NOMO-1 treated with DMSO at 0.1 percent for 48 hours (cell line): ENCODE measurements around the gene DNAH5.
"Not testable (repeated sequence)": the region's sequence is repeated elsewhere in the genome, so short reads cannot be mapped to it uniquely, and the experiment has no call there.

Experiments
- DNase-seq: peaks from one replicate; lab custom pipeline; 2025; ENCODE audit not compliant: unreplicated experiment; lab: John Stamatoyannopoulos, UW

DNAH5 gene, protein sequence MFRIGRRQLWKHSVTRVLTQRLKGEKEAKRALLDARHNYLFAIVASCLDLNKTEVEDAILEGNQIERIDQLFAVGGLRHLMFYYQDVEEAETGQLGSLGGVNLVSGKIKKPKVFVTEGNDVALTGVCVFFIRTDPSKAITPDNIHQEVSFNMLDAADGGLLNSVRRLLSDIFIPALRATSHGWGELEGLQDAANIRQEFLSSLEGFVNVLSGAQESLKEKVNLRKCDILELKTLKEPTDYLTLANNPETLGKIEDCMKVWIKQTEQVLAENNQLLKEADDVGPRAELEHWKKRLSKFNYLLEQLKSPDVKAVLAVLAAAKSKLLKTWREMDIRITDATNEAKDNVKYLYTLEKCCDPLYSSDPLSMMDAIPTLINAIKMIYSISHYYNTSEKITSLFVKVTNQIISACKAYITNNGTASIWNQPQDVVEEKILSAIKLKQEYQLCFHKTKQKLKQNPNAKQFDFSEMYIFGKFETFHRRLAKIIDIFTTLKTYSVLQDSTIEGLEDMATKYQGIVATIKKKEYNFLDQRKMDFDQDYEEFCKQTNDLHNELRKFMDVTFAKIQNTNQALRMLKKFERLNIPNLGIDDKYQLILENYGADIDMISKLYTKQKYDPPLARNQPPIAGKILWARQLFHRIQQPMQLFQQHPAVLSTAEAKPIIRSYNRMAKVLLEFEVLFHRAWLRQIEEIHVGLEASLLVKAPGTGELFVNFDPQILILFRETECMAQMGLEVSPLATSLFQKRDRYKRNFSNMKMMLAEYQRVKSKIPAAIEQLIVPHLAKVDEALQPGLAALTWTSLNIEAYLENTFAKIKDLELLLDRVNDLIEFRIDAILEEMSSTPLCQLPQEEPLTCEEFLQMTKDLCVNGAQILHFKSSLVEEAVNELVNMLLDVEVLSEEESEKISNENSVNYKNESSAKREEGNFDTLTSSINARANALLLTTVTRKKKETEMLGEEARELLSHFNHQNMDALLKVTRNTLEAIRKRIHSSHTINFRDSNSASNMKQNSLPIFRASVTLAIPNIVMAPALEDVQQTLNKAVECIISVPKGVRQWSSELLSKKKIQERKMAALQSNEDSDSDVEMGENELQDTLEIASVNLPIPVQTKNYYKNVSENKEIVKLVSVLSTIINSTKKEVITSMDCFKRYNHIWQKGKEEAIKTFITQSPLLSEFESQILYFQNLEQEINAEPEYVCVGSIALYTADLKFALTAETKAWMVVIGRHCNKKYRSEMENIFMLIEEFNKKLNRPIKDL (N-terminal part only)

DNA sequence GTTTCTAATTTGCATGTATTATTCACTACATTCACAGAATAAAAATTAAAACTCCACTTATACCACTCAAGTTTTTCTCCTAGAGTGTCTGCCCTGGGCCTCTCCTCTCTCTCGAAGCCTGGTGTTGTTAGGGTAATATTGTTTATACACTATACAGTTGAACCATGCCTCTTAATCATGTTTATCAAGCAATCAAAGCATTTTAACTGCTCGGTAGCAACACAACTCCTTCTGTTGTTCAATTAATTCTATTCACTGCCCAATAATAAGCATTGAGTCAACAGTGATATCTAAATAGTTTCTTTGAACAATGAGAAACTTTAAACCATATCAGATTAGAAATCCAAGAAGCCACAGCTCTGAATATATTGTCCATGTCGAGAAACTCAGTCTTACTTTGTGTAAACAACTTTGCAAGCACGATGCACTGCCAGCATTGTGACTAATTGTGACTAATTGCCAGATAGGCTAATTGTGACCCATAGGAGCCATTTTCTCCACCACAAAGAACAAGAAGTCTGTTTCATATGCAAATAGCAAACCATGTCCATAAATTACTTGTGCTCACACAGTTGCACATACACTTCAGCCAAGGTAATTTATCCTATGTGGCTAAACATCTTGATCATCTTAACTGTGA, at the start of gene DNAH5:
DNAH5 (minus strand) TSS at position 129 of the 640 bp plus-strand sequence. CDS start 250 bp downstream, outside the sequence.
- no peak for DNase-seq

DNA sequence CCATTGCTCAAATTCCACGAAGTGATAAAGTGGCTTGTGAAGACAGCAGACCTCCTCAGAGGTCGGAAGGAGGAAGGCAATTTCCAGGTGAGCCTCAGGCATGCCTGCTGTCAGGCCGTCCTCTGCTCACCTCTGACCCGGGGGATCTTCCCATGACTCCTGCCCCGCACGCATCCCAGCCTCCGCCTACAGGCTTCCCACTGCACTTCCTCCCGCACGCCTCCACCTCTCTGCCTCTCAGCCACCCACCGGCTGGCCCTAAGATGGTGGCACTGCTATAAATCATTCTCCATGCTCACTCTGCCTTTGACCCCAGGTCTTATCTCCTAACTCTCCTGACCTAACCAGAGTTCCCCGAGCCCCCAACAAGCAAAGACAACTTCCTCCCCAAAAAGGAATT, 49.4 kb upstream of the DNAH5 start:
- no peak for DNase-seq

DNA sequence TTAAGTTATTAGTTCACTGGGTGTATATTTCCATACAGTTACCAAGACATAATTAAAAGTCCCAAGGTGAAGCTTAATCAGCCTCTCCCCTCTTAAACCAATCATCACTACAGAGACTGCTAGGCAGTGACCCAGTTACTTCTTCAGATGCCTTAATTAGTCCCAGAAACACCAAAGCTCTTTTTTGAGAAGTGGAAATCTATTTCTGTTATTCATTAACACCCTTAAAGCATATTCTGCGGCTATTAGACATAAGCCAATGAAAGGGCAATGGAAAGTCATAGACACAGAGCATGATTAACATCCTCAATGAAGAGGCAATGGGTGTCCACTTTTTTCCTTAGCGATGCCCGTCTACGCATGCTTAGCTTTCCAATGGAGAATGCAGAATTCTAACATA, 48.3 kb upstream of the DNAH5 start:
- no peak for DNase-seq

DNA sequence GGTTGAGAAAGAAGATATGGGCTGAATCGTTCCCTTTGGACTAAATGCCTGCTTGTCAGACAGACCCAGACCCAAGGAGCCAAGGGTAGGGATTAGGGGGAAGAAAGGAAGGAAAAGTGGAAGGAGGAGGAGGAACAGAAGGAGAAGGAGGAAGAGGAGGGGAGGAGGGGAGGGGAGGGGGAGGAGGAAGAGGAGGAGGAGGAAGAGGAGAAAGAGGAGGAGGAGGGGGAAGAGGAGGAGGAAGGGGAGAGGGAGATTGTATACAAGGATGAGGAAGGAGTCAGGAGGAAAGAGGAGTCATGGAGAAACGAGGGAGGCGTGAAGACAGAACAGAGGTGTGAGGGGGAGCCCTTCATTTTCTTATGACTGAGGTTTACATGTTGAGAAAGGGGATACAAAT, 46.9 kb upstream of the DNAH5 start:
- no peak for DNase-seq

DNA sequence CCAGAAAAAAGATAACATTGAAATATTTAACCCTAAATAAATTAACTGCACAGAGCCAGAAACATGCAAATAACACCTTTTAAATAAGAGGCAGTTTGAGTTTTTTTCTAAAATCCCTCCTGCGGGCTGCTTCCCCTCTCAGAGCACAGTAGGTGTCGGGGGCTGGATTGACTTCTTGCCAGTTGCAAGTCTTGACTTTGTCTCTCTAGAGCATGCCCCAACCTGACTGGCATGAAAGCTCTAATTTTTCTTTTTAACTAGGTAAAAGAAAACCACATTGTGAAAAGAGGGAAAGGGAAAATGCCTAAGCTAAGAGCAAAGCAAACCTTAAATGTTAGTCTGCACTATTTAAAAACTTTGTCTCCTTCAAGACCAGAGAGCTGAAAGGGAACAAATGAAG, 46.4 kb upstream of the DNAH5 start:
- no peak for DNase-seq

DNA sequence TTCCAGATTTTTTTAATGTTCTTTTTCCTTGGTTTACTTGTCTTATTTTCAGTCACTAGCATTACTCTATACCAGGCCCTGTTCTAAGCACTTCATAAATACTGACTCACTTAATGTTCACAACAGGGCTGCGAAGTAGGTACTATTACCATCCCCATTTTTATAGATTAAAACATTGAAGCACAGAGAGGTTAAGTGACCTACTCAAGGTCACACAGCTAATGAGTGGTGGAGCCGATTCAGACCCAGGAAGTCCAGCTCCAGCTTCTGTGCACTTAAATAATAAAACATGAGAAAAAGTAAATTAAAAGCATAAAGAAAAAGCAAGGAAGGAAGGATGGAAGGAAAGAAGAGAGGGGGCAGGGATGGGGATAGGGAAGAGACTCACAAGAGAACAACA, 45.3 kb upstream of the DNAH5 start:
- DNase-seq = no peak

DNA sequence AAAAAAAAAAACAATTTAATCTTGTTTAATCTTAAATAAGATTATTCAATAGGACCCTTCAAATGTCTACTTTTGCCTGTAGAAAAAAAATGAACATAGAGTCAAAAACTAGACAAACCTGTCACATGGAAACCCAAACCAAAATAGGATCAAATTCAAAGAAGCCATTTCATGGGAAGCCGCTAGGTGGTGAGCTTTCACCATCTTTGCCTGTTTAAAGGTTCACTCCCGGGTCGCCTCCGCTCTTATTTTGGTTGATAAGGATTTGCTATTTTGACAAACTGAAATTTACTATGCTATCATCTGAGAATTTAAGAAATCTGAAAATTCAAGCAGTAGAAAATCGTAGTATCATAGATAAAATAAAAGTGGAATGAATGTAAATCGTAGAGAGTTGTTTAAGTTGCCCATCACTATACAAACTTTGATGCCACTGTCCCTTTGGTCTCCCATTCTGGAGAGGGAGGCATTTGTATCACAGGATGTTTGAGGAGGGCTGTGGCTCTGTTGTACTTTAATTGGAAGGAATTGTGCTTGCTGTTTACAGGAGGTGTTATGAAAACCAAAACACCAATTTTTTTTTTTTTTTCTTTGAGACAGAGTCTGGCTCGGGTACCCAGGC, 43.5 kb upstream of the DNAH5 start:
- peak; percentile 66 for DNase-seq

DNA sequence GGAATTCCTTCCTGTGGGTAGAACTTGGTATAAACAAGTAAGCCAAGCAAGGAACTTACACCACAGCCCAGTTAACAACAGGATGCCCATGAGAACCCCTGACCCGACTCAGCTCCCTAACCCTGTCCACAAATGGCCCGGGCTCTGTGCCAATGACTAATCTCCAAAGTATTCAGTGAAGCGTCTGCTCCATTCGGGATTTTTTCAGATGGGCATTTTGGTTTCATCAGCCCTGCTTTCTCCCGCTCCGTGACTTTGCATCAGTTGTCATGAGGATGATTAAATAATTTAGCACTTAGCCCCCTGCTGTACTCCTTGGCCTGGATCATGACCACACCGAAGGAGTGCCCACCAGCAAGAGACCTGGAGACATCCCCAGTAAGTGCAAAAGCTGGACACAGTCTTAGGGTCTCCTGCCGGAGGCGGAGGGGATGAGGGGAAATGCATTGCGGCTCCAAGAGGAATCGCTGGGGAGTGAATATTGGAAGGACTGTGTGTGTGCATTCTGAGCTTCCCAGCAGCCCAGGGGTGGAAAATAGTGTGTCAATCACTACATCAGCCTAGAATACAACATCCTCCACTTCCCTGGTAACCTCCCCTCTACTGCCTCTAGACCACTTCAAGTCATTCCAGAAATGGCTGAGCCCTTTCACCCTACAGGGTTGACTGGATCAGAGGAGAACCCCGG, 41.4 kb upstream of the DNAH5 start:
- DNase-seq = no peak

DNA sequence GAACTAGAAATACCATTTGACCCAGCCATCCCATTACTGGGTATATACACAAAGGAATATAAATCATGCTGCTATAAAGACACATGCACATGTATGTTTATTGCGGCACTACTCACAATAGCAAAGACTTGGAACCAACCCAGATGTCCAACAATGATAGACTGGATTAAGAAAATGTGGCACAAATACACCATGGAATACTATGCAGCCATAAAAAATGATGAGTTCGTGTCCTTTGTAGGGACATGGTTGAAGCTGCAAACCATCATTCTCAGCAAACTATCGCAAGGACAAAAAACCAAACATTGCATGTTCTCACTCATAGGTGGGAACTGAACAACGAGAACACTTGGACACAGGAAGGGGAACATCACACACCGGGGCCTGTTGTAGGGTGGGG, 40.4 kb upstream of the DNAH5 start:
- not testable (repeated sequence) for DNase-seq

DNA sequence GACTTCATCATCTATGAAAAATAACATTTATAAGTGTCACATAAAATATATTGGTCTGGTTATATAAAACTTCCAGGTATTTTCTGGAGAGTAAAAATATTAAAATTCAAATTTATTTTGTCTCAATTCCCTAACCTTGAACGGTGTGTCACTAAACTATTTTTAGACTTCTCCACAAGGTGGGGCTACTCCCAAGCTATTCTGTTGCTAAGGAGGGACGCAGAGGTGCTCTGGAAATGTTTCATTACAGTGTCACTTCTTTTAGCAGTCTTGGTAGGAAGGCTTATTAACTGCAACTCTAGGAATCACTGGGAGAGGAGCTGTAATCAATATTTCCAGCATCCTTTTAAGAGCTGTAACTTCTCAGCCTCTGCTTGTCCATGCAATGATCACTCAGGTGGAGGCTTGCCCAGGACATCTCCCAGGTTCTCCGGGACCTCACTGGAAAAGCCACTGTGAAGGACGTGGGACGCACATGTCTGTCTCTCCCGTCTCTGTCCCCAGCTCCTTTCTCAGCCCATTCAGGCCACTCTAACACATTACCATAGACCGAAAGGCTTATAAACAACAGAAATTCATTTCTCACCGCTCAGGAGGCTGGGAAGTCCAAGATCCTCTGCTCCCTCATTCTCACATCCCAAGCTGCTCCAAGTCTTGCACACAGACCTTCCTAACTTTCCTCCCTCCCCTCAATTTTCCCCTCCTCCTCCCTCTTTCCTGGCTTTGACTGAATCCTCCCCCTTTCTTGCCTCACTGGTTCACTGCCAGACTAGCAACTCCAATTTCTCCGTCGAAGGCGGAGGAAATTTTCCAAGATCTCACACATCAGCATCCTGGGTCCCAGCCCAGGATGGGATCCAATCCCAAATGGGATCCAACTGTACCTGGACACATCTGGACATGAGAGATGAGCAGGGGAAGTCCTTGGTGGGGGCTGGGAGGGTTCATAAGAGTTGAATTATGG, 32.7 kb upstream of the DNAH5 start:
- DNase-seq = peak; percentile 27

DNA sequence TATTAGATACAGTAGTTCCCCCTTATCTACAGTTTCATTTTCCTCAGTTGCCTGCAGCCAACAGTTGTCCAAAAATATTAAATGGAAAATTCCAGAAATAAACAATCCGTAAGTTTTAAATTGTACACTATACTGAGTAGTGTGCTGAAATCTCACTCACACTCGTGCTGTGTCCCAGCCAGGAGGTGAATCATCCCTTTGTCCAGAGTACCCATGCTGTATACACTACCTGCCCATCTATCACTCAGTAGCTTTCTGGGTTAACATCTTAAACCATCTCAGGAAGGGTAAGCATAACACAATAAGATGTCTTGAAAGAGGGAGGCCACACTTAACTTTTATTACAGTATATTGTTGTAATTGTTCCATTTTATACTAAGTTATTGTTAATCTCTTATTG, 31.7 kb upstream of the DNAH5 start:
- no peak for DNase-seq

DNA sequence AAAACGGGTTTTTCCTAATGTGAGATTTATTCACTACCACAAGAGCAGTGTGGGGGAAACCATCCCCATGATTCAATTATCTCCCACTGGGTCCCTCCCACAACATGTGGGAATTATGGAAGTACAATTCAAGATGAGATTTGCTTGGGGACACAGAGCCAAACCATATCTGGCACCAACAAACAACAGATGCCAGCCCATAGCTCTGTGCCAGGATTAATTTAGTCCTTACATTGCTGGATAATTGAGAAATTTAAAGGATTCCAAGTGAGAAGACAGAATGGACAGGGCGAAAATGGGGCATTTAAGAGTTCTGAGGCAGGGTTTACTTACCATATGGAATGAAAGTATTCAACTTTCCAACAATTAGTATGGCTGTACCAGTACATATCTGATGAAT, 30.8 kb upstream of the DNAH5 start:
- no peak for DNase-seq

DNA sequence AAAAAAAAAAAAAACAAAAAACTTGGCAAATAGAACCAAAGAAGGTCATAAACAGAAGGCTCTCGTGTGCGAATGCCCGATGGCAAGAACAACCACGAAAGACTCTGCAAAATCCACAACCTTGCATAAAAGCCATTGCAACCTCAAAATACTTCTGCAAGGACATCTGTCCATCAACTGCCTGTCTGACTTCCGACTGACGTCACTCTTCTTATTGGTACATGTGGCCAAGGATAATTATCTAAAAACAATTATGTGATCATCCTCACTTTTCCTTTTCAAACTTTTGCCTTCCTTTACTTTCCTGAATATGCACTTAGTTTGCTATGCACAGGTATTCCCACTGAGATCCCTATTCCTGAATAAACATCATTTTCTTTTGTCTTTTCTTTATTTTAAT, 29.2 kb upstream of the DNAH5 start:
- no peak for DNase-seq

DNA sequence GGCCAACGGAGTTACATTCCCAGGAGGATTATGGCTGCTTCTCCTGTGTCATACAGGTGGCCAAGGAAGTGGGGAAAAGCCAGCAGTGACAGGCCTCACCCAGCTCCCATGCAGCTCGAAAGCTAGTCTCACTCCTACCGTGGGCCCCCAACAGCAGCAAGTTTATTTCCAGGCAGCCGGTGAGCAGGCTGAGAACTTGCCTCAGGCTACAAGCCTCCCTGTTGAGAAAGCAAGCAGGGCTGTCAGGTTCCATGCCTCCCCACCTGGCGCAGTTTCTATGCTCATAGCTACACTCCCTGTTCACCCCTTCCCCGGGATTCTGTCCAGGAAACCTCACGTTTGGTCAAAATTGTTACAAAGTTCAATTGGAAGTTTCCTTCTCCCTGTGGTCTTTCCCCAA, 27.5 kb upstream of the DNAH5 start:
- no peak for DNase-seq

DNA sequence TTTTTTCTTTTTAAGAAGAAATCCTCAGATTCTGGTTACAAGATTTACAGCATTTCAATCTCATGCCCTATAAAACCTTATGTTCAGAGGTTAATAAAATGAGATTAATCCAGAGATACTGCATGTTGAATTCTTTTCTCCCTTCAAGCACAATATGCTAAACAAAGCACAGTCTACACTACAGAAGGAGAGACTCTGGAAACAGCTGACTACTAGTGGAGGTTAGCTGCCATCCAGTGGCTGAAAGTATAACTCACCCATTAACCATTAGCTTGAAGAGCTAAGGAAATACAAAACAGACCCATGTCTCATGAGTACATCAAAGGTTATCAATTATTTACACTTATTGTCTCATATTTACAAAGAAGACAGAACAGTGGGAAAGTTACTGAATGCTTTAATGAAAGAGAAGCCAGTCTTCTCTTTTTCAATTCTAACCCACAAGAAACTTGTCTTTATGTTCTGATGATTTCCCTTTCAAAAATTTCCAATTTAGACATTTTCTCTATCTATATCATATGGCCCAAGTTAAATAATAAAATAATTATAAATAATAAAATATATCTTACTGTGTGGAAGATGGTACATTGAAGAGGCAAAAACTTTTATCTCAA, 12.7 kb upstream of the DNAH5 start:
- peak; percentile 59 for DNase-seq

DNA sequence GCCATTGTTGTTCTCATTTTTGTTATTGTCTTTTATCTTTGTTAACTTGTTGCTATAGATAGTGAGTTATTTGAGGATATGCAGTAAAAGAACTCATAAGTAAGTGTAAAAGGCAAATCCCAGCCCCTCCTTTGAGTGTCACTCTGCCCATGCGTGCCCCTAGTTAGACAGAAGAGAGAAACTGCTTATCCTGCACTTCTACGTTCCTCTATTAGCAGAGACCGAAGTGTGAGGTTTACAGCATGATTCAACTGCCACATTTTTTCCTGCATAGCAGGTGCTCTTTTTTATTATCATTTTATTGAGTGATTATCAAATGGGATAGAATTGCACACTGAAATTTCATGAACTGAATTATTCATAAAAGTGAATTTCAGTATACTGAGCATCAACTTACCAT, 12.0 kb upstream of the DNAH5 start:
- DNase-seq = no peak

DNA sequence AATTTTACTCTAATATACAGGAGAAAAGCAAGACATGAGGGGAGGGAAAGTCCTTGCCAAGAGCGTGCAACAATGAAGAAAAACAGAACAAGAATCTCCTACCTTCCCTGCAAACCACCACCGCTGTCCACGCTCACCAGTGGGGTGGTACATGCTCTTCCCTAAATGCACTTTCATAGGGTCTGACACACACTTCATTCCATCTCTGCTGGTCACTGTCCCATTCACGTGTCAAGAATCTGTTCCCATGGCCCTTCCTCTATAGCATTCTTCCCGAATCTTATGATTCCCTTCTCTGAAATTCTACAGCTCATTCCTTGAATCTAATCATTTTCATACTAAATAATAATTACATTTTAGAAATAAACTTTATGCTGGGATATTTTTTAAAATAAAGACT, 11.4 kb upstream of the DNAH5 start:
- DNase-seq = no peak

DNA sequence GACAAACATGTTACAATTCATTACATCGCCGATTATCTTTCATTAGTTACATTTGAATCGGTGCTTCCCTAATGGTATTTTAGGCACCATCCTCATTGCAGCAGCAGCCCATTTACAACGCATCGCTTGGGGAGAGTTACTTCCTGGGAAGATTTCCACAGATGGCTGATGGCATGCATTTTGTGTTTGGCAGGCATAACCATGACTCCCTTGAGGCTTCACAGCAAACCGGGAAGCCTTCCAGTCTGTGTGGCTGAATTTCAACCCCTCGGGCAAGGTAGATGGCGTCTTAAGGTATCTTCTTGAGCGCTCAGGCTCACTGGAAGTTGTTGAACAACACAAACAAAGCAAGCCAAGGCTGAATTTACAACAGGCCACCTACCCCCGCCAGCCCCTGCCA, 1.6 kb upstream of the DNAH5 start:
- no peak for DNase-seq
